ENCODE measurements around the gene SNX9. TPM values are rescaled to one million over a fixed set of nuclear protein-coding genes. Genes with fewer than 3 reads are reported as not detected.

SNX9 gene
- total RNA-seq, 1 experiment from 2014 or later = 27.4 TPM

DNA sequence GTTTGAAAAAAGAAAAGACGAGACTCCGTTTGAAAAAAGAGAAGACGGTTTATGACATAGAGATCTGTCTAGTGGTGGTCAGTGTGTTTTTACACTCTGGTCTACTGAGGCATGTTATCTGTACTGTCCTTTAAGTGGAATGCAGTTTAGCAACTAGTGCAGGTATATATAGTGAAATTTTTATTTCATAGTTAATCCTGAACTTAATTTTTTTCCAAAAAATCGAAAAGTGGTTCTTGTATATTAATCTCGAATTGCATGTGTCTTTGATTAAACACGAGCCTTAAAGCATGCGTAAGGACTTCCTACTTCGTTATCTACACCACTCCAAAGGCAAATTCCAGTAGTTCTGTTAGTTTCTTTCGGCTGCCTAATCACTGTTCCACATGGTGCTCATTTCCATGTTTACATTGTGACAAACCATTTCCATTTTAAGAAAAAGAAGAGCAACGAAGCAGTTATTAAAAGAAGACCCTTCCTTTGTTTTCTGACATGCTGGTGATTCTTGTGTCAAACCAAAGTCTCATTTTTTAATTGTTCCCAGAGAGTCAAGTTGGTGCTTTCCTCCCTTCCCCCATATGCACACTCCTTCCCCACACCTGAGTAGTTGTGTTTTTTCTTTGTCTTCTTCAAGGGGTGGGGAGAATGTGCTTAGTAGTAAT, 2.3 kb downstream of the SNX9 start:
- Histone ChIP-seq H3K9me3 (no peaks in the 10 kb centered on the region; the same call in none of the 2 replicates), H3K27me3 (replicated peaks; ENCODE audit: control insufficient read depth, insufficient read depth, low read length) (no peaks in the 10 kb centered on the region), H3K36me3 (ENCODE audit: control insufficient read depth, insufficient read depth, low read length) (no peaks in the 10 kb centered on the region), H3K4me1 (peaks cover 22% of the 10 kb centered on the region), H3K4me3 (ENCODE audit: low read depth, low read length) (no peak overlapping the region; the same call in 1 of the 2 replicates)
- intact Hi-C loops (cut with micrococcal nuclease; ENCODE audit: unreplicated experiment) = loop anchor here (1.0 to 2.0 kb wide), 3 partner anchors 47 to 129 kb away; no protein-coding TSS in a partner anchor
- TF ChIP-seq, protein P1, sequence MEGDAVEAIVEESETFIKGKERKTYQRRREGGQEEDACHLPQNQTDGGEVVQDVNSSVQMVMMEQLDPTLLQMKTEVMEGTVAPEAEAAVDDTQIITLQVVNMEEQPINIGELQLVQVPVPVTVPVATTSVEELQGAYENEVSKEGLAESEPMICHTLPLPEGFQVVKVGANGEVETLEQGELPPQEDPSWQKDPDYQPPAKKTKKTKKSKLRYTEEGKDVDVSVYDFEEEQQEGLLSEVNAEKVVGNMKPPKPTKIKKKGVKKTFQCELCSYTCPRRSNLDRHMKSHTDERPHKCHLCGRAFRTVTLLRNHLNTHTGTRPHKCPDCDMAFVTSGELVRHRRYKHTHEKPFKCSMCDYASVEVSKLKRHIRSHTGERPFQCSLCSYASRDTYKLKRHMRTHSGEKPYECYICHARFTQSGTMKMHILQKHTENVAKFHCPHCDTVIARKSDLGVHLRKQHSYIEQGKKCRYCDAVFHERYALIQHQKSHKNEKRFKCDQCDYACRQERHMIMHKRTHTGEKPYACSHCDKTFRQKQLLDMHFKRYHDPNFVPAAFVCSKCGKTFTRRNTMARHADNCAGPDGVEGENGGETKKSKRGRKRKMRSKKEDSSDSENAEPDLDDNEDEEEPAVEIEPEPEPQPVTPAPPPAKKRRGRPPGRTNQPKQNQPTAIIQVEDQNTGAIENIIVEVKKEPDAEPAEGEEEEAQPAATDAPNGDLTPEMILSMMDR (IDR thresholded peaks at IDR 0.05; ENCODE audit: insufficient read depth in 1 of 2, low read depth in 1 of 2, low read length in 1 of 2, severe bottlenecking in 1 of 2, unreplicated experiment in 1 of 2) = no peak
- ChIA-PET POLR2A (no interaction called here), CTCF (no interaction called here)
- Mint-ChIP-seq H3K9me3 (ENCODE audit: unreplicated experiment) (no peaks in the 10 kb centered on the region), H3K27ac (ENCODE audit: unreplicated experiment) (peak overlapping the region; percentile 93), H3K36me3 (ENCODE audit: insufficient read depth, unreplicated experiment) (peaks cover 8% of the 10 kb centered on the region), H3K4me3 (ENCODE audit: unreplicated experiment) (peak overlapping the region; percentile 93), H3K27me3 (ENCODE audit: insufficient read depth, unreplicated experiment) (no peaks in the 10 kb centered on the region), H3K4me1 (ENCODE audit: low read depth, unreplicated experiment) (peaks cover 9% of the 10 kb centered on the region)
- DNase-seq = peak in 1 of 2 experiments; percentile 23
- BruUV-seq (replicated peaks) = no TSS peak

DNA sequence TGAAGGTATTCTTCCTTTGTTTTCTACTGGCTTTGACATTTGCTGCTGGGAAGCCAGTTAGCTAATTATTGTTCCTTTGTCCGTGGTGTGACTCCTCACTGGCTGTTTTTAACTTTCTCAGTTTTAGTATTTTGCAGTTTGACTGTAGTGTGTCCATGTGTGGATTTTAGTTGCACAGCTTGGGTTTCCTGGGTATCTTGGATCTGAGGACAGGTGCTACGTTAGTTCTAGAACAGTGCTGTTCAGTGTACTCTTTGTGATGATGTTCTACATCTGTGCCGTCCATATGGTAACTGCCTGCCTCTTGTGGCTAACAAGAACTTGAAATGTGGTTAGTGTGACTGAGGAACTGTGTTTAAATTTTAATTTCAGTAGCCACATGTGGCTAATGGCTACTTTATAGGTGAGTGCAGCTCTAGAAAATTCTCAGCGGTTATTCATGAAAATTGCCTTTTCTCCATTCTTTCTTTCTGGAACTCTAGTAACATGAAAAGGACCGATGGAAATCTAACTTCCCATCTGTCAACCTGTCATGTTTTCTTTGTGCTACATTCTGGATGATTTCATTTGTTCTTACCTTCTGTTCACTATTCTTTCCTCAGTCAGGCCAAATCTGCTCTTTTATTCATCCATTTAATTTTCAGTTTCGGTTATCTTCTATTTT, 7.4 kb downstream of the SNX9 start:
- no TSS peak for BruUV-seq (replicated peaks)
- Histone ChIP-seq H3K36me3 (ENCODE audit: control insufficient read depth, insufficient read depth, low read length) (no peaks in the 10 kb centered on the region), H3K4me3 (ENCODE audit: low read depth, low read length) (no peak overlapping the region), H3K27me3 (replicated peaks; ENCODE audit: control insufficient read depth, insufficient read depth, low read length) (no peaks in the 10 kb centered on the region), H3K4me1 (peaks cover 16% of the 10 kb centered on the region), H3K9me3 (no peaks in the 10 kb centered on the region; the same call in 1 of the 2 replicates)
- TF ChIP-seq, protein P1 (IDR thresholded peaks at IDR 0.05; ENCODE audit: insufficient read depth in 1 of 2, low read depth in 1 of 2, low read length in 1 of 2, severe bottlenecking in 1 of 2, unreplicated experiment in 1 of 2) = no peak
- no peaks in the 10 kb centered on the region for H3K36me3 Mint-ChIP-seq (ENCODE audit: insufficient read depth, unreplicated experiment)
- H3K27me3 Mint-ChIP-seq (ENCODE audit: insufficient read depth, unreplicated experiment) = no peaks in the 10 kb centered on the region
- POLR2A ChIA-PET = no interaction called here
- no peaks in the 10 kb centered on the region for H3K9me3 Mint-ChIP-seq (ENCODE audit: unreplicated experiment)
- intact Hi-C loops (cut with micrococcal nuclease; ENCODE audit: unreplicated experiment) = no loop called here
- CTCF ChIA-PET = interaction anchor here (0.6 kb wide), 1 partner anchor 82 kb away, joined by 3 read pairs; no protein-coding TSS in a partner anchor
- DNase-seq = no peak
- H3K4me3 Mint-ChIP-seq (ENCODE audit: unreplicated experiment) = no peak overlapping the region
- H3K27ac Mint-ChIP-seq (ENCODE audit: unreplicated experiment) = no peak overlapping the region
- peaks cover 3% of the 10 kb centered on the region for H3K4me1 Mint-ChIP-seq (ENCODE audit: low read depth, unreplicated experiment)

DNA sequence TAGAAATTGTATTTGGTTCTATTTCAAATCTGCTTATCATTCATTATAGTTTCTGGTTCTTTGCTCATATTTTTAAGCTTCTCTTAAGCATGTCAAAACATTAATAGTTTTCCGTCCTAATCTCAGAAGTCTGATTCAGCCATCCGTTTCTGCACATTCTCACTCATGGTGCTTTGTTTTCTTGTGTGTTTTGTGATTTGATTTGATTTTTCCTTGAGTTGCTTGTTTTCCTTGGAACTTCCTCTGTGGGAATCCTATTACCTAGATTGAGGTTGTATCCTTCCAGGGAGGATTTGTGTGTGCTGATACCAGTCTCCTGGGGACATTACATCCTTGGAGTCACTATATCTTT, 7.9 kb downstream of the SNX9 start:
- Histone ChIP-seq H3K4me1 (peaks cover 11% of the 10 kb centered on the region), H3K36me3 (ENCODE audit: control insufficient read depth, insufficient read depth, low read length) (no peaks in the 10 kb centered on the region), H3K9me3 (no peaks in the 10 kb centered on the region; the same call in 1 of the 2 replicates), H3K27me3 (replicated peaks; ENCODE audit: control insufficient read depth, insufficient read depth, low read length) (no peaks in the 10 kb centered on the region), H3K4me3 (ENCODE audit: low read depth, low read length) (no peak overlapping the region)
- no peak for DNase-seq
- Mint-ChIP-seq H3K9me3 (ENCODE audit: unreplicated experiment) (no peaks in the 10 kb centered on the region), H3K4me1 (ENCODE audit: low read depth, unreplicated experiment) (no peaks in the 10 kb centered on the region), H3K27me3 (ENCODE audit: insufficient read depth, unreplicated experiment) (no peaks in the 10 kb centered on the region), H3K36me3 (ENCODE audit: insufficient read depth, unreplicated experiment) (no peaks in the 10 kb centered on the region), H3K4me3 (ENCODE audit: unreplicated experiment) (no peak overlapping the region), H3K27ac (ENCODE audit: unreplicated experiment) (no peak overlapping the region)
- CTCF ChIA-PET = interaction anchor here (0.6 kb wide), 1 partner anchor 83 kb away, joined by 3 read pairs; no protein-coding TSS in a partner anchor
- intact Hi-C loops (cut with micrococcal nuclease; ENCODE audit: unreplicated experiment) = no loop called here
- TF ChIP-seq, protein P1 (IDR thresholded peaks at IDR 0.05; ENCODE audit: insufficient read depth in 1 of 2, low read depth in 1 of 2, low read length in 1 of 2, severe bottlenecking in 1 of 2, unreplicated experiment in 1 of 2) = no peak
- POLR2A ChIA-PET = no interaction called here
- no TSS peak for BruUV-seq (replicated peaks)

Measured in Caco-2 (cell line).